Hematopoietic multipotent progenitor cell treated with erythropoietin and hydrocortisone succinate and interleukin-3 and kit ligand, for 4 days (in vitro differentiated cells): ENCODE data around the gene PCNX4.
A peak's percentile ranks its signal among the peaks of the same experiment; 100 is the strongest.

Experiments
- DNase-seq: peaks from one replicate; pipeline ENCODE4 v3.0.0-alpha.2; 2015

PCNX4 gene

DNA sequence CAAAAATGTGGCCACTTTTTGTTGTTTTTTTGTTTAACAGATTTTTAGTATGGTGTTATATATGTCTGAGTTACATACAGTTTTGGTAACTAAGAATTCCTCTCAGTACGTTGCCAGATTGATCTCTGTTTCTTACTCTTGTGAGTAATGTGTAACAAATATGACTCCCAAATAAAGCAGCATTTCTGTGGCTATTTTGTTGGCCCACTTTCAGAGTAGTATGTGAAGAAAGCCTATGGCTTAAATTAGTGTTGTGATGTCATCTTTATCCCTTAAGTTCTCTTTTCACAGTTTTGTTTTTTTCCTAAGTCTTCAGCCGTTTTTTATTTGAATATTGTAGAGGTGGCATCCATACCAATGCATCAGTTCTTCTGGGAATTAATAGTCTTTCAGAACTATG is 10.7 kb downstream of the PCNX4 start:
- no peak for DNase-seq

DNA sequence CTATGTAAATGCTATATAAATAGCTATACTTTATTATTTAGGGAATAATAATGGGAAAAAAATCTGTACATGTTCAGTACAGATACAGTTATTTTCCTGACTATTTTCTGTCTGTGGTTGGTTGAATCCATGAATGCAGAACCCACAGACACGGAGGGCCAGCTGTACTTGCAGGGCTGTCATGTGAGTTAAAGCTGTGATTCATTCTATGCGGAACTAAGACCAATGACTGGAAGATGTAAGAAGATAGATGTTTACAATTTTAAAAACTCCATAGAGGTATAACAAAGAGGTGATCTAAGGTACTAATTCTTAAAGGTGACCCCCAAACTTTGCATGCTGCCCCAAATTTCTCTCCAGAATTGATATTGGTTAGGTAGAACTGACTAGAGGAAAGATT is 14.6 kb downstream of the PCNX4 start:
- no peak for DNase-seq

DNA sequence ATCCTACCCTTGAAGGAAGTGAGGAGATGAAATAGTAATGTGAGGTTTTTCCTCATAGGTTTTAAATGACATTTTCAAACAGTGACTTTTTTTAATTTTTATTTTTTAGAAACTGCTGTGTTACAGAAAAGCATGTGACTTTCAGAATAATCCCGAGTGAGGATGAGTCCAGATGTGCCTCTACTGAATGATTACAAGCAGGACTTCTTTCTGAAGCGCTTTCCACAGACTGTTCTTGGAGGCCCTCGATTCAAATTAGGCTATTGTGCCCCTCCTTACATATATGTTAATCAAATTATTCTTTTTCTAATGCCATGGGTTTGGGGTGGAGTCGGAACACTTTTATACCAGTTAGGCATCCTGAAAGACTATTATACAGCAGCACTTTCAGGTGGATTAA is 15.8 kb downstream of the PCNX4 start:
- DNase-seq = no peak

DNA sequence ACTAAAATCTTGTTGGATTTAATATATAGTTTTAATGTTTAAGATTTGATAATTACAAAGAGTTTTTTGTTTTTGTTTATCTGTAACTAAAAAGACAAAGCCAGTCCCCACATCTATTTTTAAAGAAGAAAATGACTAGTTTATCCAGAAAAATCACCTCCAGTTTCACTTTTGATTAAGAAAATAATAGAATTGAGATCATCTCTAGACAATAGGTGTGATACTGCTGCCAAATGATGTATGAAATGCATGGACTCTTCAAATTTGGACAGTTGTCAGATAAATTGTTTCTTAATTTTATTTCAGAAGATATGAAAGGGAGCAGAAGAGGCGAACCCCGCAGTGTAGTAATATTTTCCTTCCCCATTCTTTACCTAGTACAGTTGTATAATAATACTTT is 20.0 kb downstream of the PCNX4 start:
- no peak for DNase-seq

DNA sequence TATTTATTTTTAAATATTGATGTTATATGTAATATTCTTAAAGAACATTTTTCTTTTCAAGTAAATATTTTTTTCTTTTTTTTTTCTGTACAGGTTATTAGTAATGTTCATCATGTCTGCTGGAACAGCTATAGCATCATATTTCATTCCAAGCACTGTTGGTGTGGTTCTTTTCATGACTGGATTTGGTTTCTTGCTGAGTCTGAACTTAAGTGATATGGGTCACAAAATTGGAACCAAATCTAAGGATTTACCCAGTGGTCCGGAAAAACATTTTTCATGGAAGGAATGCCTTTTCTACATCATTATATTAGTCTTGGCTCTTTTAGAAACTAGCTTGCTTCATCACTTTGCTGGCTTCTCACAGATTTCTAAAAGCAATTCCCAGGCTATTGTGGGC is 23.2 kb downstream of the PCNX4 start:
- DNase-seq = no peak

DNA sequence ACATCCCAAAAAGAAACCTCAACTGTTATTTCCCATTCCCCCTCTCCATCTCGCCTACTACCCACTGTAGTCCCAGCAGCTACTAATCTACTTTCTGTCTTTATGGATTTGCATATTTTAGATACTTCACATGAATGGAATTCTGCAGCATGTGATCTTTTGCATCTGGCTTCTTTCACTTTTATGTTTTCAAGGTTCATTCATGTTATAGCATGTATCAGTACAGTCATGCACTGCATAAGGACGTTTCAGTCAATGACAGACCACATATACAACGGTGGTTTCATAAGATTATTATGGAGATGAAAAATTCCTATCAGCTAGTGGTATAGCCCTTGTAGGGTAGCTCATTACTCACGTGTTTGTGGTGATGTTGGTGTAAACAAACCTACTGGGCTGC is 24.5 kb downstream of the PCNX4 start:
- DNase-seq = no peak

DNA sequence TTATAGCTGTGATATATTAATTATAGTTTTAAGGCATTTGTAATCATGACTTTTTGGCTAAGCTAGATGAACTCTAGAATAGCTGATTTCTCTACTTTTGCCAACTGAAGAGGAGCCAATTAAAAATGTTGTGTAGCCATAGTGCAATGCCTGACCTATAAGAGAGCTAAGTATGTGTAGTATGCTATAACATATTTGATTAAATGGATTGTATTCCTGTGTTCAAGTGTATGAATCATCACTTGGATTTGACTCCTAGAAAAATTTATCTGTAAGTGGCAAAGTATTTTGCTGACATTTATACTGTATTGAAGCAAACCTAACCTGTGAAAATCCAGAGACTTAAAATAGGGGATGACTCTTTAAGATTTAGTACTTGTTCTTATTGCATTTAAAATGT is 34.2 kb downstream of the PCNX4 start:
- no peak for DNase-seq

DNA sequence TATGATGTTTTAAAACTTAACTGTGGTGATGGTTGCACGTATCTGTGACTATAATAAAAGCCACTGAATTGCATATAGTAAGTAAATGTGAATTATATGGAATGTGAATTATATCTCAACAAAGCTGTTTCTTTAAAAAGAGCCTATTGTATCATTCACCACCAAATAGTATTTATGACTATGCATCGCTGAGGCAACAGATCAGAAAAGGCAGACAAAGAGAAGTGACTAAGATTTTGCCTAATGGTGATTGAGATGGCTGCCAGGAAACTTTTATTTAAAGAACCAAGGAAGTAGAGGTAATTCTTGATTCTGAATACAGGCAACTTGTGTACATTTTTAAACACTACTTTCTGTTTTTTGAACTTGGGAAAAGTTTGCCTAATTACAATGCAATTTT is 41.8 kb downstream of the PCNX4 start:
- DNase-seq = no peak

DNA sequence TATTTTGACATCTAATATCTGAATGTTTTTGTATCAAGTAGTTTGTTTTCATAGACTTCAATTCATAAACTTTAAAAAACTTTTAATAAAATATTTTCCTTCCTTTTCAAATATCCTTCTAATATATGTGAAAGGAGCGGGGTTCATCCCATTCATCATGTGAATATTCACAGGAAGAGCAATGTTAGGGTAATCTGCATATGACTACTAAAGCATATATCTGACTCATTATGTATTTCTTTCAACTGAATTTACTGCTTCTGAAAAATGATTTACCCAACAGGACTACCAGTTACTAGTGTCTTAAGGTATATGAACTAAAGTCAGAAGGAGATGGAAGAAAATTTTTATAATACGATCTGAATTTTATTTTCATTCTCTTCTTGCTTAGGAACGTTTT is 43.0 kb downstream of the PCNX4 start:
- no peak for DNase-seq

DNA sequence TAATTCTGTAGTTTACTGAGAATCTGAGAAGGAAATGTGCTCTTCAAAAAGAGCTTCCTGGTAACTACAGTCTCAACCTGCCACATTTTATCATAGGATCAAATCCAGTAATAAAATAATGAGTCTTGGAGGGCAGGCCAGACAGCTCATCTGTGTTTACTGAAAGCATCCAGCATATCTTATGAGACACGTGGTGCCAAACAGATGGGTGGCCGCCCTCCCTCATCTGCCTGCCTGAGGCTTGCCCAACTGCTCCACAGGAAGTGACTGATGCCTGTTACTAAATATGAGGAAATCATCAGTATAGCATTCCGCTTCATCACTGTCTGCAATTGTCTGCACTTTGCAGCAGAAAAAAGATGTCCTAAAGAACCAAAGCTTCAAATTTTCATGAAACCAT is 60.0 kb downstream of the PCNX4 start:
- DNase-seq = peak; percentile 93

DNA sequence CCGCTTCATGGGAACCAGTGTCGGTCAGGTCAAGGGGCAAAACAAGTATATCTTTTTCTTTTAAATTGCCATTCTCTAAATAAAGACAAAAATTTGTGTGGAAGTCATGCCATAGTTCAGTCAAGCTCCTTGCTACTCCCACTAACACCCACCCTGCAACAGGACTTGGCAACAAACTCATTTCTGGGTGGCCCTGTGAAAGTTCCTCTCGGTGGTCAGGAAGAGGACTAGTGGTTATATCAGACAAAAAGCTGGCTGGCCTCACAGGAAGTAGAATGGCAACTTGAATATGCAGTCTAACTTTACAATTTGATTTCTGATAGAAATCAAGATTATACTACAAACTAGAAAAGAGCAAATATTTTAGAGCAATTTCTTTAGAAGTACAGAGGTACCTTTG is 62.3 kb downstream of the PCNX4 start:
- DNase-seq = peak; percentile 70

DNA sequence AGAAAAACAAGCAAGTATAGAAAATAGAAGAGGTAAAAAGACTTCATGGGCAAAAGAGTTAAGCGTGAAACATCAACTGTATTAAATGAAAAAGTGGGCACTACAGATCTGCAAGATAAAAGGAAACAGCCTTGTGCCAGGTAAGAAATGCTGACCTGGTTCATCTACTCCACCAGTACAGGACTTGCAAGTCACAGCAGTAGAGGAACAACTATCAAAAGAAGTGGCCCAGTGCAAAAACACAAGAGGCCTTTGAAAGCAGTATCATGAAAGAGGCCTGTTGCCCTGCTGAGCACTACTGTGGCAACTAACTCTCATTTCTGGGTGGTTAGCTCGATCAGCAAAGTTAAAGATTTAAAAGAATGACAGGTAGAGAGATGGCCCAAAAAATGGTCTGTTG is 62.9 kb downstream of the PCNX4 start:
- DNase-seq = no peak

DNA sequence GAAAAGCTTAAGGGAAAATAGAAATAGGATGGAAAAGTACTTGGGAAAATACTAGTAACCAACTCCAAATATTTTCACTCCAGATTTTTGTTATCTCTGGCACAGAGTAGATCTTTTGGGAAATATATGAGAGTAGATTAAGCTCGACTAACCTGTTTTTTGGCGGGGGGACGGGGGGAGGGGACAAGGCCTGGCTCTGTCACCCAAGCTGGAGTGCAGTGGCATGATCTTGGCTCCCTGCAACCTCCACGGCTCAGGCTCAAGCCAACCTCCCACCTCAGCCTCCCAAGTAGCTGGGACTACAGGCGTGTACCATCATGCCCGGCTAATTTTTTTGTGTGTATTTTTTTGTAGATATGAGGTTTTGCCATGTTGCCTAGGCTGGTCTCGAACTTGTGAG is 68.7 kb downstream of the PCNX4 start:
- no peak for DNase-seq

DNA sequence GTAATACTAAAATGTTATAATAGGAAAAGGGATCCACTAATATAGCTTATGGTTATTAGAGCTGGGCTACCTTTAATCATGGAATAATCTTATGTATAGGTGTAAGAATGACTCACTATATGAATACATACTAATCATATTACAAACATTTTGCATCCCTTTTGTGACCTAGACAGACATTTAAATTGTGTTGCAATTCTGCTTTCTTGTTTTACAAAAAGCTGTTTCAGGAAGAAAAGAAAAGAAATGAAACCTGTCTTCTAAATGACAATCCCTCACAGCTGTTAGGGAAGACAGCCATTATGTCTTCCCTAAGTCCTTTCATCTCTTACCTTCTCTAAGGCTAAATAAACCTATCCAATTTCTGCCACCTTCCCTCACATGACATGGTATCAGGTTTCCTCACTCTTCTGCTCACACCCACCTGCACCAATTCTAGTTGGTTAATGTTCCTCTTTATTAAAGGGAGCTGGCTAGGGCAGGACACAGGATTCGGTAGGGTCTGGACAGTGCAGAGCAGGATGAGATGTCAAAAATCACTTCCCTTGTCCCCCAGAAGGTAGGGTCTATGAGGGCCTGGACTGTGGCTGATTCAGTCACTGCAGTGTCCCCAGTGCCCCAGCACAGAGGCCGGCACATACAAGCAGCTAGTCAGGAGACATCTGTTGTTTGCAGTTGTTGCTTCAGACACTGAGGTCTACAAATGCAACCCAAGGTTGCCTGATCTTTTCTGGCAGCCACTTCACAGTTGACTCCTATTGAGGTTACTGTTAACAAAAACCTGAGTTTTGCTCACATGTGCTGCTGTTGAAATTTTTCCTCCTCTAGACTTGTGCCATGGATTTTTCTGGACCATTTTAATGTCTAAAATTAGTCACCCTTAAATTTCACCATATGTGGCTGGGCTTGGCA is 69.7 kb downstream of the PCNX4 start:
- peak; percentile 46 for DNase-seq

DNA sequence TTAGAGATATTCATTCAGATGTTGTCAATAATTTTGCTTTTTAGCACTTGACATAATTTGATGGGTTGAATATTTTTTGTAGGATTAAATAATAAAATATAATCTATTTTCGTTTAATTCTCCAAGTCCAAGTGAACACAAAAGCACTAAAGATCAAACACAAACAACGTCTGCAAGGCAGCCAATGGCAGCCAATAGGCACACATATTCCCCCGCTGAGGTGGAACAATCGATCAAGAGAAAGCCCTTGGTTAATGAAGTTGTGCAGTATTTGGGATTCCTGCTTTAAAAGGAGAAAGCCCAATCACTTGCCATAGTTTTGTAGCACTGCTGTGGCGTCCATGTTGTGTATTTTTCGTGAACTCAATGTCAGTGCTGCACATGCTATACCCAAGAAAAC is 72.0 kb downstream of the PCNX4 start:
- DNase-seq = no peak

DNA sequence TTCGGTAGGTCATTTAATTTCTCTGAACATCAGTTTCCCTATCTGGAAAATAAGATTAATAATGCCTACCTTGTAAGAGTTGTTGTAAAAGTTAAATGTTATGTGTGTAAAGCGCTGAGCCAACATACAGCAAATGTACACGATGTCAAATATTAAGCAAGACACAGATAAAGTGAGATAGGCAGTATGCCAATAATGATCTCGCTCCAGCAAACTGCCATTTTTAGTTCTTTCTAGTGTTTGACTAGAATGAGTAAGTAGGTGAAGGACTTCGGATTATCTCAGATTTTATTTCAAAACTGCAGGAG is 72.6 kb downstream of the PCNX4 start:
- peak; percentile 85 for DNase-seq

DNA sequence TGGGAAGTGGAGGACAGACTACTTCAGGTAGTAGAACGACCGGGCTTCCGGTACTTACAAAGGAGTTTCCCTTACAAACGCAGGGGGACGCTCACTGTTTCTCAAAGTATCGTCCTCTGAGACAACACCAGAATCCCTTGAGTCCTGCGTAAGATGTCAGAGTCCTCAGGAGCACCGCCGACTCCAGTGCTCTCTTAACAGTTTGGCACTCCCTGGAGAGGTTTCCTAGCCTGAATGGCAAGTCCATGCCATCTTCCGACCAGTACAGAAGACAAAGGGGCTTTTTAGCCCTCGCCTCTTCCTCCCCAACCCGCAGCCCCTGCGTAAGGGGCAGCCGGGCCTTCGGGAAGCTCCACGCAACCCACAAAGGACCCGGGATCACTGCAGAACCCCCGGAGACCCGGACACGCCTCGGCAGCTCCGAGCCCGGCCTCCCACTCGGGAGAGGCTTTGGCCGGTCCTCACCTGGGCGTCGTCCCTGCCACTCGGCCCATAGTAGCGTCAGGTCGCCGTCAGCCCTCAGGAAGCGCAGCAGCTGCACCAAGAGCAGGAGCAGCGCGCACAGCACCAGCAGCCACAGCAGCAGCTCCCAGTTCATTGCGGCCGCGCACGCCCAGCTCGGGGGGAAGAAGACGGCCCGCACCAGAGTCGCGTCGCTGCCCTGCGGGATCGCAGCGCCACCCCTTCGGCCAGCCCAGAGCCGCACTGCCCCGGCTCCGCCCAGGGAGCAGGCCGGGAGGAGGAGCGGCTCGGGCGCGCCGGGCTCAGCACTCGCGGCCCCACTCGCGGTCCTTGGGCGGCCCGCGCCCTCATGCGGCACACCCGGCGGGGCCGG is 73.2 kb downstream of the PCNX4 start, which contains the start of gene DHRS7:
Gene DHRS7 (minus strand): TSS at position 687 of the 835 bp plus-strand sequence. CDS start 89 bp downstream, at position 598.
- peak; percentile 93 for DNase-seq

DNA sequence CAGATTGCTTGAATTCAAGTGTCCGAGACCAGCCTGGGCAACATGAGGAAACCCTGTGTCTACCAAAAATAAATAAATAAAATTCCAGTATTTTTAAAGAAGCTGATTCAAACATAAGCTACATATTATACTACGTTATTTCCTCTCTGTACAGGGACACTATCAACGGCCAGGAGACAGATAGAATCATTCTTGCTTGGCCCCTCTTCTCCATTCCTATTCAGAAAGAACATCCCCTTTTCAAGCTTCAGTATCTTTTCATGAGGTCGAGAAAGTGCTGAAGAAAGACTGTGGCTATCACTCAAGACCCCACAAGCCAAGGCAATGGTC is 73.8 kb downstream of the PCNX4 start:
- no peak for DNase-seq

DNA sequence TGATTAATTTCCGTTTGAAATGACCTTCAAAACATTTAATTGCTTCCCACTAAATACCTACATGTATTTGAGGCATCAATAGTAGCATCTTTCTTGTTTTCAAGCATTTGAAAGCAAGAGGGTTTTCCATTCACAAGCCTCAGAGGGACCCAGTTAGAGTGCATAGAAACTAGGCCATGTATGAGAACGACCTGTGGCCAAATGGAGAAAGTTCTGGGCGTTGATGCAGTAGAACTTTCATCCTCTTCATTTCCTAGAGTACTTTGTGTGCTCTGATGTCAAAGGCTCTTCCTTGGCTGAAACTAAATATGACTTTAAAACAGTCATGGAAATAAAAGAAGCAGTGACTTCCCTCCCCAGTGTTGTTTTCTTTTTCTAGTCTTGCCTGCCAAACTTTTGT is 74.4 kb downstream of the PCNX4 start:
- DNase-seq = no peak

DNA sequence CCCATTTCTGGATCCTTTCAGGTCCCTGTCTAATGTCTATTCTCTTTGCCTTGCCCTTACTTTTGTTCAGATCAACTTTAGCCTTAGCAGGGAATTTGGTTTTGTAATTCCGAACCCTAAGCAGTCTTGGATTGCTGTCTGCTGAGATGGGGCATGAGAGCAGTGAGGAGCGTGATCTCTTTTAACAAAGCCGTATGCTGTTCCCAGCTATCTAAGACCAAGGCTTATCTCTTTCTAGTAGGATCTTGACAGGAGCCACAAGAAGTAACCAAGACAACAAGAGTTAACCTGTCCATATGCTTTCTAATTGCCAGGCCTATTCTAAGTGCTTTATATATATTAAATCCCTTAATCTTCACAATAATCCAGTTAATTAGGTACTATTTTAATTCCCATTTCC is 78.0 kb downstream of the PCNX4 start:
- no peak for DNase-seq

DNA sequence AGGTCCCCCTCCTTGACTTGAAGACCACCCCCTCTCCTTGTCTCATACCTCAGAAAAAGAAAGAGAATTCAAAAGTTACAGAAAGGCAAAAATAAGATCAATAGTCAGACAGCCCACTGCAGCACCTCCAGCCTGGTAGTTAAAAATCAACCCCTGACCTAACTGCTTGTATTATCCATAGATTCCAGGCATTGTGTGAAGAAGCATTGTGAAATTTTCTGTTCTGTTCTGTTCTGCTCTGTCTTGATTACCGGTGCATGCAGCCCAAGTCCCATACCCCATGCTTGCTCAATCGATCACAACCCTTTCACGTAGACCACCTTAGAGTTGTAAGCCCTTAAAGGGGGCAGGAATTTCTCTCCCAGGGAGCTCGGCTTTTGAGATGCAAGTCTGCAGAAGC is 79.2 kb downstream of the PCNX4 start:
- no peak for DNase-seq

DNA sequence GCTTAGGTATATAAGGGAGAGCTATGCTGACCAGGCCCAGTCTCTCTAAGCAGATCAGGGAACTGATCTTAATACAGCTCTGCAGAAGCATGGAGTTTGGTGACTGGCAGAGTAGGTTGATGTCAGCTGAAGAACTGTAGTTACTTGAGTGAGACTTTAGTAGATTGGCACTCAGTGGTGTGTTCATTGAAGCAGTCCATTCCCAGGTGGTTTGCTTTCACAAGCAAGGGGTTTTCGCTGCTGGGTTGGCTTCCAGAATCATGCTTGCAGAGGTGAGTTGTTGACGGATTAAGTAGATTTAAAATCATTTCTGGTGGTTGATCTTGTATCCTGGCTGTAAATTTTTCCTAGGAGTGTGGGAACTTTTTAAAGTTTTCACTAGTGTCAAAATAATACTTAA is 80.0 kb downstream of the PCNX4 start:
- DNase-seq = no peak

DNA sequence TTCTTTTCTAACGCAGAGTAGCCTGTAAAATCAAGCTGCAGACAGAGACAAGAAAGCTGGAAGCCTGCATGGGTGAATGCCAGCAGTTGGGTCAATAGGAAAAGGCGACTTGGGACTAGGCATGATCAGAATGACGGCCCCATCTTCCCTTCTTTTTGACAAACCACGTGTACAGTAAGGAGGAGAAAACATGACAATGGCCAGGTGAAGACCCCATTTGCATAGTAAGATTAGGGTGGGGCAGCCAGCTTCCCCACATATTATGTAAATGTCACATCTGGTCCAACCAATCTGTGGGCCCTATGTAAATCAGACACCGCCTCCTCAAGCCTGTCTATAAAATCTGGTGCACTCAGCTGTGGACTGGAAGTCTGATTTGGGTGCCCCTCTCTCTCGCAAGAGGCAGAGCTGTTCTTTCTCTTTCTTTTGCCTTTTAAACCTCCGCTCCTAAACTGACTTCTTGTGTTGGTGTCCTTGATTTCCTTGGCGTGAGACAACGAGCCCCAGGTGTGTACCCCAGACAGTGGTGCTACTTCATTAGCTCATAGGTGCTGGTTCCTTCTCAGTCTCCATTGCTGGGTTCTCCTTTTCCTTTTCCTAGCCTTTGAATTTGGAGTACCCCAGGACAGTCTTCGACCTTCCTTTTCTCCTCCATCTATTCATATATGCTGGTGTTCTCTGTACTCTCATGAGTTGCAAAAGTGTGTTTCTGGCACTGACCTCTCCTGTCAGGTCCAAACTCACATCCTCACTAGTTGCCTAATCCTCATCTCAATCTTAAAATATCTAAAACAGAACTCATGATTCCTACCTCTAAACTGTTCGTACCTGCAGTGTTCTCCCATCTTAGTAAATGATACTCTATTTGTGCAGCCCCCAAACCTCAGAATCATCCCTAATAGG is 82.9 kb downstream of the PCNX4 start:
- no peak for DNase-seq
